A673 (cell line): Measurements from ENCODE around the gene ZDHHC17.

Experiments
- CTCF ChIP-seq: fragments of 300-800, 200-600 bp; sonication (generic); conservative IDR thresholded peaks from 2 replicates; pipeline ENCODE4 v1.5.1; 2017; ENCODE audit warnings: low read depth, mild to moderate bottlenecking, antibody characterized with exemption, low read length, moderate library complexity, mixed read lengths
- EZH2 ChIP-seq: fragments of 200-600 bp; sonication (generic); IDR thresholded peaks from 2 replicates; pipeline ENCODE4 v1.6.1; 2017; ENCODE audit warnings: borderline replicate concordance, low read depth, mild to moderate bottlenecking, mixed read lengths, antibody characterized with exemption, low read length; ENCODE audit not compliant: poor library complexity, severe bottlenecking

GRCh38 chr12:76715332-76715731 lies 48.6 kb upstream of the ZDHHC17 start:
- TF ChIP-seq CTCF (no peak), EZH2 (no peak)
